Liver (tissue), 9 donors: Measurements from ENCODE around the gene ZKSCAN8. TPM values are rescaled to one million over a fixed set of nuclear protein-coding genes. Genes with fewer than 3 reads are reported as not detected.
"Not testable (repeated sequence)": the region's sequence is repeated elsewhere in the genome, so short reads cannot be mapped to it uniquely, and the experiment has no call there.

Source experiments
- DNase-seq: peaks from one replicate; pipeline ENCODE4 v3.0.0-alpha.2; 2017; ENCODE audit warnings: low spot score
- H3K27ac ChIP-seq, 2 donors: one replicate each; pipeline ENCODE4 v1.7.0; 2013; ENCODE audit warnings: inconsistent platforms in 2 of 2, low read length in 2 of 2, control low read depth in 1 of 2, low read depth in 1 of 2, mild to moderate bottlenecking in 1 of 2
- H3K27me3 ChIP-seq, 4 donors: one replicate each; pipeline versions ENCODE4 v1.6.1 to v1.7.0; 2013; ENCODE audit warnings: low read length in 3 of 4, inconsistent platforms in 1 of 4, mild to moderate bottlenecking in 1 of 4, moderate library complexity in 1 of 4; ENCODE audit not compliant: control insufficient read depth in 4 of 4, insufficient read depth in 4 of 4
- H3K36me3 ChIP-seq, 4 donors: one replicate each; pipeline versions ENCODE4 v1.6.1 to v1.7.0; 2013; ENCODE audit warnings: low read length in 3 of 4, mild to moderate bottlenecking in 3 of 4, low read depth in 1 of 4, moderate library complexity in 1 of 4; ENCODE audit not compliant: control insufficient read depth in 4 of 4, insufficient read depth in 3 of 4
- H3K4me1 ChIP-seq, 4 donors: one replicate each; pipeline versions ENCODE4 v1.6.1 to v1.7.0; 2013; ENCODE audit warnings: low read length in 3 of 4, mild to moderate bottlenecking in 3 of 4, moderate library complexity in 1 of 4; ENCODE audit not compliant: control insufficient read depth in 4 of 4, insufficient read depth in 4 of 4
- H3K4me3 ChIP-seq, 3 donors: one replicate each; pipeline versions ENCODE4 v1.6.1 to v1.7.0; 2013; ENCODE audit warnings: low read length in 3 of 3, control low read depth in 1 of 3, low read depth in 1 of 3, mild to moderate bottlenecking in 1 of 3
- H3K9ac ChIP-seq, 2 donors: one replicate each; pipeline ENCODE4 v1.7.0; 2013; ENCODE audit warnings: low read length in 2 of 2, mild to moderate bottlenecking in 2 of 2, moderate library complexity in 2 of 2, control low read depth in 1 of 2, low read depth in 1 of 2
- H3K9me3 ChIP-seq, 4 donors: one replicate each; pipeline versions ENCODE4 v1.6.1 to v1.7.0; 2013; ENCODE audit warnings: low read length in 3 of 4; ENCODE audit not compliant: control insufficient read depth in 4 of 4
- ATF3 ChIP-seq: IDR thresholded peaks from 2 replicates; pipeline ENCODE4 v1.6.1; 2016; ENCODE audit warnings: antibody characterized with exemption
- CTCF ChIP-seq: fragments of 150-350 bp; IDR thresholded peaks from 2 replicates; pipeline ENCODE4 v1.5.1; 2017; ENCODE audit warnings: improper control_type of control experiment, low read depth, low read length; ENCODE audit not compliant: missing input control
- EGR1 ChIP-seq, 2 donors: IDR thresholded peaks; 2 replicates each; pipeline ENCODE4 v1.6.1; 2016 to 2018; ENCODE audit warnings: antibody characterized with exemption in 2 of 2, low read depth in 2 of 2
- FOXA1 ChIP-seq: IDR thresholded peaks from 2 replicates; pipeline ENCODE4 v1.6.1; 2016; ENCODE audit warnings: antibody characterized with exemption
- FOXA2 ChIP-seq: IDR thresholded peaks from 2 replicates; pipeline ENCODE4 v1.6.1; 2016; ENCODE audit warnings: antibody characterized with exemption
- GABPA ChIP-seq, 2 donors: IDR thresholded peaks in 1 of 2; conservative IDR thresholded peaks in 1 of 2; 2 replicates each; pipeline ENCODE4 v1.6.1; 2016; ENCODE audit warnings: antibody characterized with exemption in 2 of 2, mild to moderate bottlenecking in 1 of 2, moderate library complexity in 1 of 2
- HNF4A ChIP-seq, 2 donors: conservative IDR thresholded peaks; 2 replicates each; pipeline ENCODE4 v1.6.1; 2016; ENCODE audit warnings: antibody characterized with exemption in 2 of 2, mild to moderate bottlenecking in 2 of 2
- HNF4G ChIP-seq: IDR thresholded peaks from 2 replicates; pipeline ENCODE4 v1.6.1; 2016; ENCODE audit warnings: antibody characterized with exemption
- MAX ChIP-seq: IDR thresholded peaks from 2 replicates; pipeline ENCODE4 v1.6.1; 2016; ENCODE audit warnings: antibody characterized with exemption
- NR2F2 ChIP-seq: IDR thresholded peaks from 2 replicates; pipeline ENCODE4 v1.6.1; 2016; ENCODE audit warnings: antibody characterized with exemption
- REST ChIP-seq: IDR thresholded peaks from 2 replicates; pipeline ENCODE4 v1.6.1; 2016; ENCODE audit warnings: antibody characterized with exemption, mild to moderate bottlenecking
- SP1 ChIP-seq: IDR thresholded peaks from 2 replicates; pipeline ENCODE4 v1.6.1; 2018; ENCODE audit warnings: antibody characterized with exemption, mild to moderate bottlenecking
- TAF1 ChIP-seq: conservative IDR thresholded peaks from 2 replicates; pipeline ENCODE4 v1.6.1; 2016; ENCODE audit warnings: antibody characterized with exemption, mild to moderate bottlenecking
- YY1 ChIP-seq: IDR thresholded peaks from 2 replicates; pipeline ENCODE4 v1.6.1; 2016; ENCODE audit warnings: antibody characterized with exemption, mild to moderate bottlenecking
- ZBTB33 ChIP-seq: IDR thresholded peaks from 2 replicates; pipeline ENCODE4 v1.6.1; 2016; ENCODE audit warnings: antibody characterized with exemption
- WGBS: extraction: QIAGEN DNeasy Blood & Tissue Kit; methylation state at CpG from one replicate; pipeline ENCODE4 v1.1.7; 2013; 5-methylcytosine and 5-hydroxymethylcytosine counted together
- polyA plus RNA-seq, 2 donors: library from polyadenylated mRNA; stranded (reverse) in 1 of 2; unstranded in 1 of 2; fragments of 200-250 nt in 1 of 2; fragments of >200 nt in 1 of 2; fragmentation: Nextera tagmentation in 1 of 2; extraction: Ambion mirVana in 1 of 2; gene quantifications; one replicate each; pipeline versions ENCODE4 v1.2.1 to v1.2.3, GENCODE V29; 2013 to 2015
- total RNA-seq, 2 donors: library from RNA; depleted of rRNA; stranded (reverse); fragments of >200 nt; gene quantifications; one replicate each; pipeline ENCODE4 v1.2.3, GENCODE V29; 2014
- donor health status: healthy.
- donor health status: healthy.
- donor health status: healthy.
- donor health status: healthy.
- donor health status: healthy.

ZKSCAN8 gene
- total and polyA plus RNA-seq, 4 donors, result 2.4 to 13.4 (median 6.8) TPM

- Histone ChIP-seq H3K4me1 (no peaks in the 10 kb centered on the region), H3K9me3 (peaks cover 0 to 1% (median 0%) of the 10 kb centered on the region in 4 donors), H3K36me3 (peaks cover 3 to 23% (median 21%) of the 10 kb centered on the region in 4 donors), H3K27ac (no peak overlapping the region), H3K27me3 (no peaks in the 10 kb centered on the region), H3K9ac (no peak overlapping the region), H3K4me3 (no peak overlapping the region)
- WGBS, result 86% methylated on average over 1 of the region's 1 CpG
- TF ChIP-seq TAF1 (no peak), NR2F2 (no peak), FOXA2 (no peak), EGR1 (IDR thresholded peaks at IDR 0.05; ENCODE audit: low read depth in 2 of 2) (no peak), YY1 (no peak), ATF3 (no peak), ZBTB33 (no peak), FOXA1 (no peak), GABPA (IDR thresholded peaks at IDR 0.05 in 1 of 2, conservative IDR thresholded peaks at IDR 0.05 in 1 of 2) (no peak), HNF4A (conservative IDR thresholded peaks at IDR 0.05) (no peak)
- DNase-seq, result no peak
These were observed 23.5 kb upstream of the ZKSCAN8 start for GRCh38 chr6:28118217-28118616.

- 92% methylated on average over 2 of the region's 2 CpGs for WGBS
- TF ChIP-seq GABPA (IDR thresholded peaks at IDR 0.05 in 1 of 2, conservative IDR thresholded peaks at IDR 0.05 in 1 of 2), result no peak
- no peak for TF ChIP-seq FOXA1
- no peak for TF ChIP-seq ZBTB33
- TF ChIP-seq SP1, result no peak
- no peak for TF ChIP-seq CTCF
- TF ChIP-seq FOXA2, result no peak
- TF ChIP-seq REST, result no peak
- TF ChIP-seq MAX, result no peak
- TF ChIP-seq HNF4G, result no peak
- no peak for TF ChIP-seq NR2F2
- no peak for TF ChIP-seq ATF3
- DNase-seq, result no peak
- peaks cover 2 to 15% (median 10%) of the 10 kb centered on the region in 4 donors for H3K36me3 ChIP-seq
- no peaks in the 10 kb centered on the region for H3K9me3 ChIP-seq
- peaks cover 0 to 17% (median 11%) of the 10 kb centered on the region in 4 donors for H3K4me1 ChIP-seq
- no peak overlapping the region for H3K27ac ChIP-seq
- H3K4me3 ChIP-seq, result no peak overlapping the region
- no peaks in the 10 kb centered on the region for H3K27me3 ChIP-seq
- H3K9ac ChIP-seq, result no peak overlapping the region
These were observed 19.8 kb upstream of the ZKSCAN8 start for GRCh38 chr6:28121876-28122275.

GRCh38 chr6:28122283-28122682, 19.4 kb upstream of the ZKSCAN8 start:
- H3K9ac ChIP-seq, H3K27me3 ChIP-seq, DNase-seq, H3K9me3 ChIP-seq, H3K27ac ChIP-seq, H3K4me3 ChIP-seq: not testable (repeated sequence)
- Histone ChIP-seq H3K4me1 (peaks cover 0 to 17% (median 11%) of the 10 kb centered on the region in 4 donors), H3K36me3 (peaks cover 3 to 15% (median 11%) of the 10 kb centered on the region in 4 donors)
- 91% methylated on average over 5 of the region's 5 CpGs for WGBS
